Measurements from ENCODE around the gene ULBP2.

DNA sequence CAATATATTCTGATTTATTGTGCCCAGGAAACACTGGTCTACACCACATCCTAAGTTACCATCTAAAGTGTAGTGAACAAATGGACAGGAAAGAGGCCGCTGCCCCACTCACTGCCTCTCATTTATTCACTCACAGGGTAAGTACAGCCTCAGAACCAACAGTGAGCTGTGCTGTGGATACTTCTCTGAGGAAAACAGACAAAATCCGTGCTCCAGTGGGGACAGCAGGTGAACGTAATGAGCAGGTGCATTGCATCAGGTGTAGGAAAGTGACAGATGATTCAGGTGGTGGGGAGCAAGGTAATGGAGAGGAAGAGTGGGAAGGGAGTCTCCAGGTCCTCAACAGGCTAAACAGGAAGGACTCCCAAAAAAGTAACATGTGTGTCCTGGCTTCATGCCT, 8.4 kb upstream of the ULBP2 start:
- no peak for TF ChIP-seq CTCF (conservative IDR thresholded peaks at IDR 0.05)
- no peak for TF ChIP-seq EZH2 (IDR thresholded peaks at IDR 0.05; ENCODE audit: low read depth)

All from PC-9 (cell line).